K562 (cell line): Measurements from ENCODE around the gene HECW1. TPM values are rescaled to one million over a fixed set of nuclear protein-coding genes. Genes with fewer than 3 reads are reported as not detected.

Source experiments
- ATAC-seq: fragments of 200-7000 bp; cut with Tn5 transposase; 3 replicates; pipeline ENCODE4 v1.9.1; 2020; ENCODE audit warnings: moderate library complexity
- BruUV-seq: library from RNA; stranded (reverse); fragments of 400-500 nt; replicated peaks from 2 replicates; lab custom pipeline; 2021; lab: Mats Ljungman, UMichigan
- CTCF ChIA-PET: fragments of 300-600 bp; formaldehyde crosslinking; extraction: SDS; loops from one replicate; lab custom pipeline; 2021; ENCODE audit warnings: low intra/inter-chr PET ratio; lab: Yijun Ruan, JAX
- POLR2A ChIA-PET: fragments of 300-600, 350-650 bp; sonication (Branson Sonifier 250); formaldehyde crosslinking; extraction: SDS; loops from one replicate; lab custom pipeline; 2021; ENCODE audit warnings: antibody characterized with exemption, inconsistent platforms; lab: Yijun Ruan, JAX
- DNase-seq, 4 experiments: peaks; one replicate each; pipeline versions ENCODE4 v3.0.0 to v3.0.0-alpha.2; 2011 to 2018; ENCODE audit warnings: low spot score in 3 of 4, mixed read lengths in 3 of 4; ENCODE audit errors: extremely low read depth in 1 of 4
- FAIRE-seq: peaks from 2 replicates; lab custom pipeline; 2011; peaks lifted over from hg19 to GRCh38; lab: Jason Lieb, UNC
- H2AFZ ChIP-seq: 2 replicates; pipeline ENCODE4 v1.6.0; 2011; ENCODE audit warnings: low read depth, low read length, control low read depth, inconsistent platforms
- H3K27ac ChIP-seq: fragments of 200-600 bp; 3 replicates; pipeline ENCODE4 v1.8.0; 2011; ENCODE audit warnings: low read depth, mild to moderate bottlenecking, control low read depth, inconsistent platforms, low read length, moderate library complexity, mixed read lengths; ENCODE audit errors: extremely low read depth
- H3K27me3 ChIP-seq, 2 experiments: fragments of 300-600 bp in 1 of 2; 2 replicates in 1 of 2; 3 replicates in 1 of 2; pipeline versions ENCODE4 v1.6.0 to v1.8.0; 2011; ENCODE audit warnings: inconsistent platforms in 2 of 2, low read length in 2 of 2, mild to moderate bottlenecking in 1 of 2, mixed read lengths in 1 of 2, moderate library complexity in 1 of 2; ENCODE audit not compliant: control insufficient read depth in 2 of 2, insufficient read depth in 2 of 2
- H3K36me3 ChIP-seq: fragments of 300-600 bp; 3 replicates; pipeline ENCODE4 v1.8.0; 2011; ENCODE audit warnings: mild to moderate bottlenecking, low read length, inconsistent platforms; ENCODE audit not compliant: control insufficient read depth, insufficient read depth
- H3K4me1 ChIP-seq, 2 experiments: fragments of 200-600 bp in 1 of 2; replicated peaks in 1 of 2; 2 replicates in 1 of 2; 3 replicates in 1 of 2; pipeline versions ENCODE4 v1.5.1 to v1.8.0; 2011; ENCODE audit warnings: inconsistent platforms in 2 of 2, low read length in 2 of 2, mild to moderate bottlenecking in 1 of 2, mixed read lengths in 1 of 2, moderate library complexity in 1 of 2; ENCODE audit not compliant: control insufficient read depth in 2 of 2, insufficient read depth in 2 of 2
- H3K4me2 ChIP-seq: 2 replicates; pipeline ENCODE4 v1.6.1; 2011; ENCODE audit warnings: low read length, control low read depth, inconsistent platforms, mixed read lengths; ENCODE audit not compliant: insufficient read depth
- H3K4me3 ChIP-seq: fragments of 200-600 bp; sonication (generic), shearing (Covaris generic); 2 replicates; pipeline ENCODE4 v1.5.1; 2016; ENCODE audit warnings: control low read depth, inconsistent platforms
- H3K79me2 ChIP-seq: fragments of 200-600 bp; 3 replicates; pipeline ENCODE4 v1.8.0; 2011; ENCODE audit warnings: low read length, inconsistent platforms; ENCODE audit not compliant: control insufficient read depth, insufficient read depth
- H3K9ac ChIP-seq, 2 experiments: 2 replicates each; pipeline versions ENCODE4 v1.6.0 to v1.6.1; 2011; ENCODE audit warnings: low read depth in 2 of 2, low read length in 2 of 2, control low read depth in 1 of 2, inconsistent platforms in 1 of 2, mild to moderate bottlenecking in 1 of 2, mixed read lengths in 1 of 2; ENCODE audit not compliant: insufficient read depth in 1 of 2
- H3K9me1 ChIP-seq: one replicate; pipeline ENCODE4 v1.6.0; 2011; ENCODE audit warnings: inconsistent platforms, mild to moderate bottlenecking, low read length, moderate library complexity; ENCODE audit not compliant: control insufficient read depth, insufficient read depth
- H3K9me3 ChIP-seq: replicated peaks from 2 replicates; pipeline ENCODE4 v1.5.1; 2011; ENCODE audit warnings: low read depth, low read length, inconsistent platforms; ENCODE audit not compliant: control insufficient read depth, insufficient read depth
- H4K20me1 ChIP-seq: replicated peaks from 2 replicates; pipeline ENCODE4 v1.6.1; 2011; ENCODE audit warnings: low read length, inconsistent platforms, mixed read lengths; ENCODE audit not compliant: control insufficient read depth, insufficient read depth
- C11orf30 ChIP-seq: fragments of 450-650 bp; IDR thresholded peaks from 2 replicates; pipeline ENCODE4 v1.6.1; 2016; ENCODE audit warnings: low read depth, mild to moderate bottlenecking
- CREB1 ChIP-seq, 2 experiments: sonication (generic) in 1 of 2; formaldehyde crosslinking in 1 of 2; IDR thresholded peaks; 2 replicates each; pipeline versions ENCODE4 v1.6.1 to v1.8.0; 2012 to 2022; ENCODE audit warnings: inconsistent platforms in 1 of 2, mild to moderate bottlenecking in 1 of 2, missing genetic modification reagents in 1 of 2, moderate library complexity in 1 of 2
- CTBP1 ChIP-seq: fragments of 450-650 bp; IDR thresholded peaks from 2 replicates; pipeline ENCODE4 v1.6.1; 2016; ENCODE audit warnings: borderline replicate concordance
- GTF2E2 ChIP-seq: fragments of 200-800 bp; sonication (Bioruptor generic); IDR thresholded peaks from 2 replicates; pipeline ENCODE4 v1.6.1; 2016; ENCODE audit warnings: missing genetic modification characterization, missing compliant biosample characterization
- MAFG ChIP-seq: fragments of 450-650 bp; conservative IDR thresholded peaks from 2 replicates; pipeline ENCODE4 v1.6.1; 2016; ENCODE audit warnings: missing genetic modification characterization, missing compliant biosample characterization
- PPARD ChIP-seq: fragments of 250-450 bp; sonication (Bioruptor Pico); IDR thresholded peaks from 2 replicates; pipeline ENCODE4 v1.8.0; 2022; ENCODE audit warnings: inconsistent platforms, mild to moderate bottlenecking, moderate library complexity
- RBM14 ChIP-seq: fragments of 200-400 bp; formaldehyde crosslinking; IDR thresholded peaks from 2 replicates; pipeline ENCODE4 v1.6.1; 2018; ENCODE audit warnings: low read depth, mild to moderate bottlenecking, low read length, moderate library complexity, borderline replicate concordance; ENCODE audit not compliant: insufficient read depth
- STAT5B ChIP-seq: fragments of 250-450 bp; sonication (Bioruptor Pico); IDR thresholded peaks from 2 replicates; pipeline ENCODE4 v1.8.0; 2021; ENCODE audit warnings: mild to moderate bottlenecking, inconsistent platforms
- ZFP1 ChIP-seq: fragments of 450-650 bp; formaldehyde crosslinking; IDR thresholded peaks from 2 replicates; pipeline ENCODE4 v1.4.0; 2020; ENCODE audit warnings: mild to moderate bottlenecking, mixed read lengths
- ZNF785 ChIP-seq: fragments of 250-450 bp; sonication (Bioruptor Pico); IDR thresholded peaks from 2 replicates; pipeline ENCODE4 v1.4.0; 2020; ENCODE audit warnings: mild to moderate bottlenecking
- WGBS: fragments of 100-300 bp; shearing (Covaris generic); methylation state at CpG from one replicate; pipeline ENCODE4 v1.1.6; 2016; ENCODE audit warnings: low coverage, mixed read lengths; ENCODE audit not compliant: insufficient coverage; ENCODE audit errors: missing lambda C conversion rate; 5-methylcytosine and 5-hydroxymethylcytosine counted together
- in situ Hi-C: fragments of 300-500 bp; cut with MboI; formaldehyde crosslinking; loops from 4 replicates; pipeline ENCODE4 v1.15.0; 2018; ENCODE audit warnings: inconsistent platforms, mixed read lengths
- intact Hi-C: fragments of 100-400 bp; cut with micrococcal nuclease; formaldehyde crosslinking; loops from 2 replicates; pipeline ENCODE4 v1.14.2; 2022
- polyA plus RNA-seq, 8 experiments: library from polyadenylated mRNA; depleted of rRNA in 4 of 8; stranded (reverse) in 5 of 8; unstranded in 3 of 8; fragments of >200 nt; fragmentation: Nextera tagmentation in 2 of 8; fragmentation: Illumina TruSeq in 1 of 8; extraction: Ambion mirVana in 2 of 8; extraction: Trizol in 1 of 8; gene quantifications; 2 replicates each; pipeline versions ENCODE4 v1.2.1 to v1.2.3, GENCODE V29; 2011 to 2014; ENCODE audit warnings: inconsistent platforms in 1 of 8, missing spikeins in 1 of 8
- total RNA-seq, 7 experiments: library from RNA; depleted of rRNA in 6 of 7; stranded (reverse); fragments of >200 nt in 6 of 7; fragmentation: Illumina TruSeq in 2 of 7; extraction: Trizol in 2 of 7; gene quantifications; 2 replicates each; pipeline versions ENCODE4 v1.2.1 to v1.2.3, GENCODE V29; 2011 to 2021; ENCODE audit warnings: low replicate concordance in 1 of 7
- TF ChIP-seq, protein P1 (sequence below): fragments of 450-650 bp; IDR thresholded peaks from 2 replicates; pipeline ENCODE4 v1.6.1; 2016
- TF ChIP-seq, protein P2 (sequence below): fragments of 450-650 bp; IDR thresholded peaks from 2 replicates; pipeline ENCODE4 v1.6.1; 2017; ENCODE audit warnings: antibody characterized with exemption, mild to moderate bottlenecking
- TF ChIP-seq, protein P3 (sequence below): sonication (generic); formaldehyde crosslinking; IDR thresholded peaks from 2 replicates; pipeline ENCODE4 v1.4.0; 2020; ENCODE audit warnings: mild to moderate bottlenecking, missing genetic modification reagents
- TF ChIP-seq, protein P4 (sequence below): fragments of 250-450 bp; sonication (Bioruptor Pico); IDR thresholded peaks from 2 replicates; pipeline ENCODE4 v1.8.0; 2021; ENCODE audit warnings: borderline replicate concordance, mild to moderate bottlenecking, moderate library complexity; ENCODE audit not compliant: poor library complexity, severe bottlenecking

Gene HECW1
- total and polyA plus RNA-seq, 9 of the 15 experiments (the other 6 are each of a cell fraction or from before 2014, with no cell fraction given) = 0.07 to 0.31 (median 0.13) TPM; not detected in 4

DNA sequence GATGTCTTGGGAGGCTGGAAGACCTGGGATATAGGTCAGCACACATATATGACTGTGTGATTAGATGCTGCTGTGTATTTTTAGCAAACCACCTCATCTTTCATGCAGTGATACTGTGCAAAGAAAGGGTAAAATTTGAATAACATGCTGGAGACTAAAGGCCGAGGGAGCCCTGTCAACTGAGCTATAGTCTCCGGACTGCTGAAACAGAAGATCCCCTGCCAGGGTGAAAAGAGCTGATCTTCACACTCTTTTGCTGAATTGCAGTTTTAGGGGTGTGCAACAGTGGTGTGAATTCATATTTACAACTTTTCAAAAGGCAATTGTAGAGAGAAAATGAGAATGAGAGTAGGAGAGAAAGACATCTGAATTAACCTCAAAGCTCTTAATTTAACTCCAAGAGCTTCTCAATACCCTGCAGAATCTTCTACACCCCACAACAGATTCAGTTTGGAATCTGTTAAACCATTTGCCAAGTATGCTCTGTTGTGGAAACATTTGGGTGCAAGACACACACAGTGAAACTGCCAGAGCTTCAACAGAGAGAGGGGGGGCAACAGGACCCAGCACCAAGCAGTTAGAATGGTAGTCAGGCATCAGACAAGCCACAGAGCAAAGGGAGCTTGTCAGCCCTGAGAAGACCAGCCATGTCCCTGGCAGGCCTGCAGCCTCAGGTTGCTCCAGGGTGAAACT, 280.3 kb downstream of the HECW1 start:
- intact Hi-C loops = no loop called here
- ATAC-seq (no peak), FAIRE-seq (no peak), DNase-seq (no peak)
- Histone ChIP-seq H3K27me3 (no peaks in the 10 kb centered on the region), H3K27ac (no peak overlapping the region), H3K79me2 (no peaks in the 10 kb centered on the region), H2AFZ (no peak overlapping the region), H3K9ac (no peak overlapping the region), H4K20me1 (no peaks in the 10 kb centered on the region), H3K4me3 (no peak overlapping the region), H3K36me3 (no peaks in the 10 kb centered on the region), H3K9me3 (no peaks in the 10 kb centered on the region), H3K9me1 (no peaks in the 10 kb centered on the region), H3K4me2 (no peak overlapping the region), H3K4me1 (no peaks in the 10 kb centered on the region)
- no TSS peak for BruUV-seq
- ChIA-PET CTCF (no interaction called here), POLR2A (interaction anchor here (2.0 kb wide), 1 partner anchor 17 kb away, joined by 5 read pairs; no protein-coding TSS in a partner anchor)
- WGBS = 0% methylated on average over 2 of the region's 2 CpGs
- in situ Hi-C loops = no loop called here
- no peak for TF ChIP-seq RBM14
- TF ChIP-seq CTBP1 = no peak
- TF ChIP-seq, protein P1, sequence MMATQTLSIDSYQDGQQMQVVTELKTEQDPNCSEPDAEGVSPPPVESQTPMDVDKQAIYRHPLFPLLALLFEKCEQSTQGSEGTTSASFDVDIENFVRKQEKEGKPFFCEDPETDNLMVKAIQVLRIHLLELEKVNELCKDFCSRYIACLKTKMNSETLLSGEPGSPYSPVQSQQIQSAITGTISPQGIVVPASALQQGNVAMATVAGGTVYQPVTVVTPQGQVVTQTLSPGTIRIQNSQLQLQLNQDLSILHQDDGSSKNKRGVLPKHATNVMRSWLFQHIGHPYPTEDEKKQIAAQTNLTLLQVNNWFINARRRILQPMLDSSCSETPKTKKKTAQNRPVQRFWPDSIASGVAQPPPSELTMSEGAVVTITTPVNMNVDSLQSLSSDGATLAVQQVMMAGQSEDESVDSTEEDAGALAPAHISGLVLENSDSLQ = no peak
- TF ChIP-seq GTF2E2 = no peak
- TF ChIP-seq, protein P2, sequence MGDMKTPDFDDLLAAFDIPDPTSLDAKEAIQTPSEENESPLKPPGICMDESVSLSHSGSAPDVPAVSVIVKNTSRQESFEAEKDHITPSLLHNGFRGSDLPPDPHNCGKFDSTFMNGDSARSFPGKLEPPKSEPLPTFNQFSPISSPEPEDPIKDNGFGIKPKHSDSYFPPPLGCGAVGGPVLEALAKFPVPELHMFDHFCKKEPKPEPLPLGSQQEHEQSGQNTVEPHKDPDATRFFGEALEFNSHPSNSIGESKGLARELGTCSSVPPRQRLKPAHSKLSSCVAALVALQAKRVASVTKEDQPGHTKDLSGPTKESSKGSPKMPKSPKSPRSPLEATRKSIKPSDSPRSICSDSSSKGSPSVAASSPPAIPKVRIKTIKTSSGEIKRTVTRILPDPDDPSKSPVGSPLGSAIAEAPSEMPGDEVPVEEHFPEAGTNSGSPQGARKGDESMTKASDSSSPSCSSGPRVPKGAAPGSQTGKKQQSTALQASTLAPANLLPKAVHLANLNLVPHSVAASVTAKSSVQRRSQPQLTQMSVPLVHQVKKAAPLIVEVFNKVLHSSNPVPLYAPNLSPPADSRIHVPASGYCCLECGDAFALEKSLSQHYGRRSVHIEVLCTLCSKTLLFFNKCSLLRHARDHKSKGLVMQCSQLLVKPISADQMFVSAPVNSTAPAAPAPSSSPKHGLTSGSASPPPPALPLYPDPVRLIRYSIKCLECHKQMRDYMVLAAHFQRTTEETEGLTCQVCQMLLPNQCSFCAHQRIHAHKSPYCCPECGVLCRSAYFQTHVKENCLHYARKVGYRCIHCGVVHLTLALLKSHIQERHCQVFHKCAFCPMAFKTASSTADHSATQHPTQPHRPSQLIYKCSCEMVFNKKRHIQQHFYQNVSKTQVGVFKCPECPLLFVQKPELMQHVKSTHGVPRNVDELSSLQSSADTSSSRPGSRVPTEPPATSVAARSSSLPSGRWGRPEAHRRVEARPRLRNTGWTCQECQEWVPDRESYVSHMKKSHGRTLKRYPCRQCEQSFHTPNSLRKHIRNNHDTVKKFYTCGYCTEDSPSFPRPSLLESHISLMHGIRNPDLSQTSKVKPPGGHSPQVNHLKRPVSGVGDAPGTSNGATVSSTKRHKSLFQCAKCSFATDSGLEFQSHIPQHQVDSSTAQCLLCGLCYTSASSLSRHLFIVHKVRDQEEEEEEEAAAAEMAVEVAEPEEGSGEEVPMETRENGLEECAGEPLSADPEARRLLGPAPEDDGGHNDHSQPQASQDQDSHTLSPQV = no peak
- no peak for TF ChIP-seq PPARD (CRISPR knock-in tag)
- TF ChIP-seq CREB1 (IDR thresholded peaks at IDR 0.05) = no peak
- no peak for TF ChIP-seq CREB1 (CRISPR knock-in tag; IDR thresholded peaks at IDR 0.05)
- TF ChIP-seq, protein P3, sequence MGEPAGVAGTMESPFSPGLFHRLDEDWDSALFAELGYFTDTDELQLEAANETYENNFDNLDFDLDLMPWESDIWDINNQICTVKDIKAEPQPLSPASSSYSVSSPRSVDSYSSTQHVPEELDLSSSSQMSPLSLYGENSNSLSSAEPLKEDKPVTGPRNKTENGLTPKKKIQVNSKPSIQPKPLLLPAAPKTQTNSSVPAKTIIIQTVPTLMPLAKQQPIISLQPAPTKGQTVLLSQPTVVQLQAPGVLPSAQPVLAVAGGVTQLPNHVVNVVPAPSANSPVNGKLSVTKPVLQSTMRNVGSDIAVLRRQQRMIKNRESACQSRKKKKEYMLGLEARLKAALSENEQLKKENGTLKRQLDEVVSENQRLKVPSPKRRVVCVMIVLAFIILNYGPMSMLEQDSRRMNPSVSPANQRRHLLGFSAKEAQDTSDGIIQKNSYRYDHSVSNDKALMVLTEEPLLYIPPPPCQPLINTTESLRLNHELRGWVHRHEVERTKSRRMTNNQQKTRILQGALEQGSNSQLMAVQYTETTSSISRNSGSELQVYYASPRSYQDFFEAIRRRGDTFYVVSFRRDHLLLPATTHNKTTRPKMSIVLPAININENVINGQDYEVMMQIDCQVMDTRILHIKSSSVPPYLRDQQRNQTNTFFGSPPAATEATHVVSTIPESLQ (CRISPR knock-in tag) = no peak
- TF ChIP-seq ZNF785 (CRISPR knock-in tag) = no peak
- TF ChIP-seq, protein P4, sequence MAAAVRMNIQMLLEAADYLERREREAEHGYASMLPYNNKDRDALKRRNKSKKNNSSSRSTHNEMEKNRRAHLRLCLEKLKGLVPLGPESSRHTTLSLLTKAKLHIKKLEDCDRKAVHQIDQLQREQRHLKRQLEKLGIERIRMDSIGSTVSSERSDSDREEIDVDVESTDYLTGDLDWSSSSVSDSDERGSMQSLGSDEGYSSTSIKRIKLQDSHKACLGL = no peak
- no peak for TF ChIP-seq STAT5B
- no peak for TF ChIP-seq ZFP1 (CRISPR knock-in tag)
- peak; percentile 15; the same call in 1 of the 2 replicates for TF ChIP-seq C11orf30
- TF ChIP-seq MAFG (tag) = 0 out of 2 replicates have a peak, but pooled peaks have one; percentile 30
